ENCODE data around the gene ZNF440.
A peak's percentile ranks its signal among the peaks of the same experiment; 100 is the strongest.
"Not testable (repeated sequence)": the region's sequence is repeated elsewhere in the genome, so short reads cannot be mapped to it uniquely, and the experiment has no call there.

The ZNF440 gene

GRCh38 chr19:11814029-11814699 lies at the start of gene ZNF440:
Gene ZNF440, plus strand, starts transcription at chr19:11814273. Its CDS starts 175 bp downstream, at chr19:11814448.
- peak; percentile 69 for DNase-seq

DNA sequence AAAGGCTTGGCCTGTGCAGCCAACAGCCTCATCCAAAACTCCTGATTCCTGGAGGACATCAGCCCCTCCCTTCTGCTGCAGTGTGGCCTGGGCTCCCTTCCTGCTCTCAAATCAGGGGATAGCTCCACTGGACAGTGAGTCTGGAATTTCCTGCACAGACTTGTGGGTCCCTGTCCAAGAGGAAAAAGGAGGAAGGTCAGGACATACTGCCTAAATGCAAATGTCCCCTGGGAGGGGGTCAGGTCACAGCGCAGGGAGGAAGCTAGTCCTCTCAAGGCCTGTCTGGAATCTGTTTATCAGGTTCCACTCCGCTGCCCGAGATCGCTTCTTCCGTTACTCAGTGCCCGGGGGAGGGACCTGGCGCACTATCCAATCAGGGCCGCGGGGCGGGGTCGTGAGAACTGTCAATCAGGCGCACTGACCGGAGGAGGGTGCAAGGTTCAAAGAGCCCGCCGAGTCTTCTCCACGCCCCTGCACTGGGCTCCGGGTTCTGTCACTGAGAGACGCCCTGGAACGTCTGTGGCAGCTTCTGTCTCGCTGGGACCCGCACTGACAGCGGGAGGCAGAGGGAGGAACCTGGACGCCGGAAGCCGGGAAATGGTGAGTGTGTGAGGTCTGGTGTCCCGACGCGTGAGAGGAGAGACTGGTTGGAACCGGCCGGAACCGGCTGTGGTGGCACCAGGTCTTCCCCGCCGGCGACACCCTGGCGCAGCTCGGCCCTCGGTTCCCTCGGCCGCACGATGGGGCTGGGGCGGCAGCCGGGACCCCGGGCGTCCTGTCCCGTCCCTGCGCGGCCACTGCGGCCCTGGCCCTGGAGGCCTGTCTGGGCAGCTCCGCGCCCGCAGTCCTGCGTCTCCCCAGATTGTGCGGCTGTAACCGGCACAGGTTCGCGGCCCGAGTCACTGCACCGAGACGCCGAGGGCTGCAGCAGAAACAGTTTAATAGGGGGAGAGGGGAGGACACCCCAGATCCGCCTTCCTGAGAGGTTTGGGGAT lies 47.2 kb upstream of the ZNF440 start, which contains the start of gene ZNF441:
Gene ZNF441, plus strand, starts transcription at position 404 of the 995 bp plus-strand sequence. Its CDS starts 194 bp downstream, at position 598.
- DNase-seq: peak; percentile 65

- no peak for DNase-seq
Measured at GRCh38 chr19:11767633-11768133, 46.4 kb upstream of the ZNF440 start.

- no peak for DNase-seq
Measured at GRCh38 chr19:11769995-11770394, 44.1 kb upstream of the ZNF440 start.

GRCh38 chr19:11771520-11771919 lies 42.6 kb upstream of the ZNF440 start:
- not testable (repeated sequence) for DNase-seq

GRCh38 chr19:11776669-11777068 lies 37.4 kb upstream of the ZNF440 start:
- DNase-seq: not testable (repeated sequence)

DNA sequence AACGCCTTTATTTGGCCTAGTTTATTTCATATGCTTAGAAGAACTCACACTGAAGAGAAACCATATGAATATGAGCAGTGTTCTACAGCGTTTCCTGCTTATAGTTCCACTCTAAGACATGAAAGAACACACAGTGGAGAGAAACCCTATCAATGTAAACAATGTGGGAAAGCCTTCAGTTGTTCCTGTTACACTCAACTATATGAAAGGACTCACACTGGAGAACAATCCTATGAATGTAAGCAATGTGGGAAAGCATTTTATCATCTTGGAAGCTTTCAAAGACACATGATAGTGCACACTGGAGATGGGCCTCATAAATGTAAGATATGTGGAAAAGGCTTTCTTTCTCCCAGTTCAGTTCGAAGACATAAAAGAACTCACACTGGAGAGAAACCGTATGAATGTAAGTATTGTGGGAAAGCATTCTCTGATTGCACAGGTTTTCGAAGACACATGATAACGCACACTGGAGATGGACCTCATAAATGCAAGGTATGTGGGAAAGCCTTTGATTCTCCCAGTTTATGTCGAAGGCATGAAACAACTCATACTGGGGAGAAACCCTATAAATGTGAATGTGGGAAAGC lies 33.5 kb upstream of the ZNF440 start:
- DNase-seq: no peak

DNA sequence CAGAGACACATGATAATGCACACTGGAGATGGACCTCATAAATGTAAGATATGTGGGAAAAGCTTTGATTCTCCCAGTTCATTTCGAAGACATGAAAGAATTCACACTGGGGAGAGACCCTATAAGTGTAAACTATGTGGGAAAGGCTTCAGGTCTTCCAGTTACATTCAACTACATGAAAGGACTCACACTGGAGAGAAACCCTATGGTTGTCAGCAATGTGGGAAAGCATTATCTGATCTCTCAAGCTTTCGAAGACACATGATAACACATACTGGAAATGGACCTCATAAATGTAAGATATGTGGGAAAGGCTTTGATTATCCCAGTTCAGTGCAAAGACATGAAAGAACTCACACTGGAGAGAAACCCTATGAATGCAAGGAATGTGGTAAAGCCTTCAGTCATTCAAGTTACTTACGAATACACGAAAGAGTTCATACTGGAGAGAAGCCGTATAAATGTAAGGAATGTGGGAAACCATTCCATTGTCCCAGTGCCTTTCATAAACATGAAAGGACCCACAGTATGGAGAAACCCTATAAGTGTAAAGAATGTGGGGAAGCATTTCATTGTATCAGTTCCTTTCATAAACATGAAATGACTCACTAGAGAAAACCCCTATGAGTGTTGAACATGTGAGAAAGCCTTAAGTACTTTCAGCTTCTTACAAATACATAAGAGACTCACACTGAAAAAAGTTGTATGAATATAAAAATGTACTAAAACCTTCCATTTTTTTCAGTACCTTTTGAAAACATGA lies 32.6 kb upstream of the ZNF440 start:
- DNase-seq: no peak

- no peak for DNase-seq
Measured at GRCh38 chr19:11783767-11784166, 30.3 kb upstream of the ZNF440 start.

- no peak for DNase-seq
Measured at GRCh38 chr19:11784356-11784755, 29.7 kb upstream of the ZNF440 start.

- DNase-seq: no peak
Measured at GRCh38 chr19:11787536-11787935, 26.5 kb upstream of the ZNF440 start.

GRCh38 chr19:11792942-11793341 lies 21.1 kb upstream of the ZNF440 start:
- DNase-seq: no peak

DNA sequence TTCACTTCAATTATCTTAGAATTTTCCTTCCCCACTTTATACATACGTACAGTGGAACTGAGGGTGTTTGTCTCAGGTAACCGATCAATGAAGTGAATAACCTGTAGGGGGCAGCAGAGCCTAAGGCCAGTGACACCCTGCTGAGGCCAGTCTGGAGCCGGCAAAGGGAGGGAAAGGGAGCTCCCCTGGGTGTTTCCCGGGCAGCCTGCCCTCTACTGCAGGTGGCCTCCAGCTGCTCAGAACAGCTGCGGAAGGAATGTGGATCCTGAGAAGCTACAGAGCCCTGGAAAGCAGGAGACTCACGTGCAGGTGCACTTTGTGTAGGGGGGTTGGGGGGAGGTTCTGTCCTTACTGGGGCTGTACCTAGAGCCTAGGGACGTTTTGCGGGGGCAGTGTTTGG lies 16.6 kb upstream of the ZNF440 start:
- peak; percentile 58 for DNase-seq

- peak; percentile 75 for DNase-seq
Measured at GRCh38 chr19:11798391-11799330, 15.4 kb upstream of the ZNF440 start, which contains the start of gene ZNF491. Gene ZNF491, plus strand, starts transcription at chr19:11798523. Its CDS starts 7,431 bp downstream, at chr19:11805954.

DNA sequence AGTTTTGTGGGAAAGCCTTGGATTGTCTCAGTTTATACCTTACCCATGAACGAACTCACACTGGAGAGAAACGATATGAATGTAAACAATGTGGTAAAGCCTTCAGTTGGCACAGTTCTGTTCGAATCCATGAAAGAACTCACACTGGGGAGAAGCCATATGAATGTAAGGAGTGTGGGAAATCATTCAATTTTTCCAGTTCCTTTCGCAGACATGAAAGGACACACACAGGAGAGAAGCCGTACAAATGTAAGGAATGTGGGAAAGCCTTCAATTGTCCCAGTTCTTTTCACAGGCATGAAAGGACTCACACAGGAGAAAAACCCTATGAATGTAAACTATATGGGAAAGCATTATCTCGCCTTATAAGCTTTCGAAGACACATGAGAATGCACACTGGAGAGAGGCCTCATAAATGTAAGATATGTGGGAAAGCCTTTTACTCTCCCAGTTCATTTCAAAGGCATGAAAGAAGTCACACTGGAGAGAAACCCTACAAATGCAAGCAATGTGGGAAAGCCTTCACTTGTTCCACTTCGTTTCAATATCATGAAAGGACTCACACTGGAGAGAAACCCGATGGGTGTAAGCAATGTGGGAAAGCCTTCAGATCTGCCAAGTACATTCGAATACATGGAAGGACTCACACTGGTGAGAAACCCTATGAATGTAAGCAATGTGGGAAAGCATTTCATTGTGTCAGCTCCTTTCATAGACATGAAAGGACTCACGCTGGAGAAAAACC lies 7.5 kb upstream of the ZNF440 start:
- no peak for DNase-seq

- DNase-seq: no peak
Measured at GRCh38 chr19:11807099-11807380, 7.0 kb upstream of the ZNF440 start.

DNA sequence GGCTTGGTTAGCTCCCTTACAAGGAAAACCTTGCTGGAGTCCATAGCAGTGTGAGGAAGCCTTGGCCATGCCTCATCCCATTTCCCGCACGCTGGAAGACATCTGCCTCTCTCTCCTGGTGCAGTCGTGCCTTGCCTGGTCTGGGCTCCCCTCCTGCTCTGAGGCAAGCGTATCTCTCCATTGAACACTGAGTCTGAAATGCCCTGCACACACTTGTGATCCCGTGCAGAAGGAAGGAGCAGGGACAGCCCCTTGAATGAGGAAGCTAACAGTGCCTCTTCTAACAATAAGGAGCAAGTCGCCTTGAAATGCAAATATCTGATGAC lies 407 bp upstream of the ZNF440 start:
- no peak for DNase-seq

DNA sequence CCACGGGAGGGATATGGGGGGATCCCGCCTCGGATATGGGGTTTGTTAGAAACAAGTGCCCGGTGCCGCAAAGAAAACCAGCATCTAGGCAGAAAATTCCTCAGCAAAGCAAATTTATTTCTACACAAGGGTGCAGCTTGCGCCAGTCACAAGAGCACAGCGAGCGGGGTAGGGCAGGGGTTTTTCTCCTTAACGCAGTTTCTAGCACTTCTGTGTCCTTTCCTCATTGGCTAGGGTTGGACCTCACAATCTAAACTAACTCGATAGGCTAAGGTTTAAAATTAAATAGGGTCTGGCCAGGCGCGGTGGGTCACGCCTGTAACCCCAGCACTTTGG lies 595 bp downstream of the ZNF440 start:
- DNase-seq: no peak

DNA sequence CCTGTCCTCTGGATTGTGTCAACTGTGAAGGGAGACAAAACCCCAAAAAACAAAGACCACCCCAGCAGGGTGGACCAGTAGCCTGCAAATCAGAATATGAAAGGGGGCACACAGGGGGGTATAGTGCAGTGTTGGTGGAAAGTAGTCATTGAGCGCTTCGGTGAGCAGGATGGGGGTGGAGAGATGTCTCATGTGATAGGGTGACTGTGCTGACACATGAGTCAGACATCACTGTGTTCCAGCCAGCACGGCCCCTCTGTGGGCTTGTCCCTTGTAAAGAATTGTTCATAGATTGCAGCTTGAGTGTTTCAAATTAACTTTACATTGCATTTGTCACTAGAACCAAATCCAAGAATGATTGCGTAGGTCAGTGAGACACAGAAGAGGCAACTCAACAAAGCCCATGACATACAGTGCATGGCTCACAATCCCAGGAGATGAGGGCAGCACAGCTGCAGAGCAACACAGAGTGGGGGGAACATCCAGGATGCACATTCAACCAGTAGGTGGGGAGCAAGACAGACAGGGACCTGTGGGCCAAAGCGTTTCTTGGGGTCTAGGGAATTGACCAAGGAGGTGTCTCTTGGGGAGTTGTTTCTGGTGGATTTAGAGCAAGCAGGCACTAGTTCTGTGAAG lies 7.5 kb downstream of the ZNF440 start:
- no peak for DNase-seq

Measured in NCI-H446 treated with DMSO at 0.1 percent for 48 hours (cell line).